ENCODE results near the gene GNG11. TPM values are rescaled to one million over a fixed set of nuclear protein-coding genes. Genes with fewer than 3 reads are reported as not detected.

Gene GNG11
- total RNA-seq (ENCODE audit: low replicate concordance): 2.8 and 48.6 TPM in 2 replicates

GRCh38 chr7:93921607-93922566 is at the start of gene GNG11:
Gene GNG11 (plus strand): TSS chr7:93921735. CDS start chr7:93922138, 403 bp downstream.

GRCh38 chr7:93890464-93891068 is 31.0 kb upstream of the GNG11 start, which contains the start of gene TFPI2:
Gene TFPI2 (minus strand): TSS chr7:93890753. CDS start chr7:93890678, 75 bp downstream.

DNA sequence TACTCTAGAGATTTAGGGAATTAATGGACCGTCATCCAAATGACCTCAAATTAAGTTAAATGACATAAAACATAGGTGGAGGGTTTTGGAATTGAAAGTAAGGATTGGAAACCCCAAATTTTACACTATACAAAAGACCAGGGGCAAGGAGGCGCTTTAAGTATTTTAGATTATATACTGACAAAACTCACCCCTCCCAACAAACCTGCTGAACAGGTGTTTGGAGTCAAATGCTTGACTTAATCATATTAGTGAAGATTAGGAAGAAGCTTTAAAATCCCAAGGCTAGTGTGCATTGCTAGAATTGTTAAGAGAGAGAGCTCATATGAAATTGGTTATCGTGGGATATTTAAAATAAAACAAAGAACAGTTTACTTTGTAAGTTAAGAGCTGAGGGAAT is 15.3 kb upstream of the GNG11 start, which contains the start of gene GNGT1:
TSS of gene GNGT1 (plus strand) at position 301 of the 400 bp plus-strand sequence. CDS start 180 bp downstream, outside the sequence.

Other genes starting within 250 kb of the GNG11 start
- gene TFPI2, start 31.0 kb upstream of the GNG11 start, total RNA-seq (ENCODE audit: low replicate concordance): 0.47 and 166 TPM in 2 replicates
- gene GNGT1, start 15.2 kb upstream of the GNG11 start, total RNA-seq (ENCODE audit: low replicate concordance): not detected in 2 replicates
- gene BET1, start 82.6 kb downstream of the GNG11 start, total RNA-seq (ENCODE audit: low replicate concordance): 19.1 and 22.5 TPM in 2 replicates

Data from smooth muscle cell of the coronary artery (primary cell).